GM12878 (cell line): Measurements from ENCODE around the gene TIGD1. TPM values are rescaled to one million over a fixed set of nuclear protein-coding genes. Genes with fewer than 3 reads are reported as not detected.

Experiments
- polyA plus RNA-seq, 11 experiments: library from polyadenylated mRNA; depleted of rRNA in 4 of 11; unstranded in 6 of 11; stranded (reverse) in 5 of 11; fragments of >200 nt; fragmentation: Nextera tagmentation in 4 of 11; fragmentation: Illumina TruSeq in 1 of 11; extraction: Ambion mirVana in 4 of 11; extraction: Trizol in 1 of 11; gene quantifications; 1 replicate in 1 of 11; 2 replicates in 10 of 11; pipeline versions ENCODE4 v1.2.1 to v1.2.3, GENCODE V29; 2011 to 2016; ENCODE audit warnings: inconsistent platforms in 2 of 11, missing spikeins in 2 of 11, low read depth in 1 of 11
- total RNA-seq, 4 experiments: library from RNA; depleted of rRNA in 3 of 4; stranded (reverse); fragments of >200 nt in 3 of 4; fragmentation: Illumina TruSeq in 1 of 4; extraction: Trizol in 1 of 4; gene quantifications; 2 replicates each; pipeline versions ENCODE4 v1.2.1 to v1.2.3, GENCODE V29; 2013 to 2021

The TIGD1 gene
- total and polyA plus RNA-seq, 10 of the 15 experiments (the other 5 are each of a cell fraction or from before 2014, with no cell fraction given), result 1.4 to 8.4 (median 5.6) TPM

Other genes with a start within 250 kb of the TIGD1 start
Only the 7 nearest of the 11 such genes appear.
- not detected in 2 replicates for gene ALPI, start 94.4 kb downstream of the TIGD1 start, total RNA-seq (2014; rRNA removed)
- gene ALPI, start 94.4 kb downstream of the TIGD1 start, total RNA-seq (2014; rRNA removed; fragmentation: Illumina TruSeq; extraction: Trizol), result not detected in 2 replicates
- not detected in 2 replicates for gene ALPI, start 94.4 kb downstream of the TIGD1 start, total RNA-seq (2021)
- not detected in 2 replicates for gene ALPI, start 94.4 kb downstream of the TIGD1 start, polyA plus RNA-seq (2011; rRNA removed)
- gene ALPI, start 94.4 kb downstream of the TIGD1 start, polyA plus RNA-seq (2014; fragmentation: Illumina TruSeq; extraction: Trizol), result not detected in 2 replicates
- not detected for gene ALPI, start 94.4 kb downstream of the TIGD1 start, polyA plus RNA-seq (2014; fragmentation: Nextera tagmentation; extraction: Ambion mirVana)
- not detected in 2 replicates for gene ALPI, start 94.4 kb downstream of the TIGD1 start, polyA plus RNA-seq (2014; rRNA removed)
- gene ALPI, start 94.4 kb downstream of the TIGD1 start, polyA plus RNA-seq (2016; fragmentation: Nextera tagmentation; extraction: Ambion mirVana), result not detected
- gene ECEL1, start 62.7 kb downstream of the TIGD1 start, total RNA-seq (2014; rRNA removed), result not detected in 2 replicates
- gene ECEL1, start 62.7 kb downstream of the TIGD1 start, total RNA-seq (2014; rRNA removed; fragmentation: Illumina TruSeq; extraction: Trizol), result not detected in 2 replicates
- gene ECEL1, start 62.7 kb downstream of the TIGD1 start, total RNA-seq (2021), result 0.08 TPM in 1 of 2 replicates, not detected in the other
- not detected in 2 replicates for gene ECEL1, start 62.7 kb downstream of the TIGD1 start, polyA plus RNA-seq (2011; rRNA removed)
- gene ECEL1, start 62.7 kb downstream of the TIGD1 start, polyA plus RNA-seq (2014; fragmentation: Illumina TruSeq; extraction: Trizol), result not detected in 2 replicates
- not detected for gene ECEL1, start 62.7 kb downstream of the TIGD1 start, polyA plus RNA-seq (2014; fragmentation: Nextera tagmentation; extraction: Ambion mirVana)
- not detected in 2 replicates for gene ECEL1, start 62.7 kb downstream of the TIGD1 start, polyA plus RNA-seq (2014; rRNA removed)
- not detected for gene ECEL1, start 62.7 kb downstream of the TIGD1 start, polyA plus RNA-seq (2016; fragmentation: Nextera tagmentation; extraction: Ambion mirVana)
- not detected in 2 replicates for gene PRSS56, start 30.2 kb downstream of the TIGD1 start, total RNA-seq (2014; rRNA removed)
- not detected in 2 replicates for gene PRSS56, start 30.2 kb downstream of the TIGD1 start, total RNA-seq (2014; rRNA removed; fragmentation: Illumina TruSeq; extraction: Trizol)
- not detected in 2 replicates for gene PRSS56, start 30.2 kb downstream of the TIGD1 start, total RNA-seq (2021)
- not detected in 2 replicates for gene PRSS56, start 30.2 kb downstream of the TIGD1 start, polyA plus RNA-seq (2011; rRNA removed)
- not detected in 2 replicates for gene PRSS56, start 30.2 kb downstream of the TIGD1 start, polyA plus RNA-seq (2014; fragmentation: Illumina TruSeq; extraction: Trizol)
- not detected for gene PRSS56, start 30.2 kb downstream of the TIGD1 start, polyA plus RNA-seq (2014; fragmentation: Nextera tagmentation; extraction: Ambion mirVana)
- not detected in 2 replicates for gene PRSS56, start 30.2 kb downstream of the TIGD1 start, polyA plus RNA-seq (2014; rRNA removed)
- not detected for gene PRSS56, start 30.2 kb downstream of the TIGD1 start, polyA plus RNA-seq (2016; fragmentation: Nextera tagmentation; extraction: Ambion mirVana)
- not detected in 2 replicates for gene CHRND, start 24.4 kb downstream of the TIGD1 start, total RNA-seq (2014; rRNA removed)
- not detected in 2 replicates for gene CHRND, start 24.4 kb downstream of the TIGD1 start, total RNA-seq (2014; rRNA removed; fragmentation: Illumina TruSeq; extraction: Trizol)
- not detected in 2 replicates for gene CHRND, start 24.4 kb downstream of the TIGD1 start, total RNA-seq (2021)
- not detected in 2 replicates for gene CHRND, start 24.4 kb downstream of the TIGD1 start, polyA plus RNA-seq (2011; rRNA removed)
- gene CHRND, start 24.4 kb downstream of the TIGD1 start, polyA plus RNA-seq (2014; fragmentation: Illumina TruSeq; extraction: Trizol), result not detected in 2 replicates
- gene CHRND, start 24.4 kb downstream of the TIGD1 start, polyA plus RNA-seq (2014; fragmentation: Nextera tagmentation; extraction: Ambion mirVana), result not detected
- gene CHRND, start 24.4 kb downstream of the TIGD1 start, polyA plus RNA-seq (2014; rRNA removed), result not detected in 2 replicates
- not detected for gene CHRND, start 24.4 kb downstream of the TIGD1 start, polyA plus RNA-seq (2016; fragmentation: Nextera tagmentation; extraction: Ambion mirVana)
- 0.05 TPM in 1 of 2 replicates, not detected in the other for gene CHRNG, start 10.9 kb downstream of the TIGD1 start, total RNA-seq (2014; rRNA removed)
- not detected in 2 replicates for gene CHRNG, start 10.9 kb downstream of the TIGD1 start, total RNA-seq (2014; rRNA removed; fragmentation: Illumina TruSeq; extraction: Trizol)
- not detected in 2 replicates for gene CHRNG, start 10.9 kb downstream of the TIGD1 start, total RNA-seq (2021)
- gene CHRNG, start 10.9 kb downstream of the TIGD1 start, polyA plus RNA-seq (2011; rRNA removed), result not detected in 2 replicates
- gene CHRNG, start 10.9 kb downstream of the TIGD1 start, polyA plus RNA-seq (2014; fragmentation: Illumina TruSeq; extraction: Trizol), result not detected in 2 replicates
- gene CHRNG, start 10.9 kb downstream of the TIGD1 start, polyA plus RNA-seq (2014; fragmentation: Nextera tagmentation; extraction: Ambion mirVana), result not detected
- gene CHRNG, start 10.9 kb downstream of the TIGD1 start, polyA plus RNA-seq (2014; rRNA removed), result not detected in 2 replicates
- gene CHRNG, start 10.9 kb downstream of the TIGD1 start, polyA plus RNA-seq (2016; fragmentation: Nextera tagmentation; extraction: Ambion mirVana), result under 1 TPM in 1 of 2 experiments, not detected in 1; 0.17 TPM
- 72.5 and 83.5 TPM in 2 replicates for gene EIF4E2, start 132 bp upstream of the TIGD1 start, total RNA-seq (2014; rRNA removed)
- 103 and 130 TPM in 2 replicates for gene EIF4E2, start 132 bp upstream of the TIGD1 start, total RNA-seq (2014; rRNA removed; fragmentation: Illumina TruSeq; extraction: Trizol)
- 73.2 and 73.3 TPM in 2 replicates for gene EIF4E2, start 132 bp upstream of the TIGD1 start, total RNA-seq (2021)
- 49.2 and 56.1 TPM in 2 replicates for gene EIF4E2, start 132 bp upstream of the TIGD1 start, polyA plus RNA-seq (2011; rRNA removed)
- 116 and 121 TPM in 2 replicates for gene EIF4E2, start 132 bp upstream of the TIGD1 start, polyA plus RNA-seq (2014; fragmentation: Illumina TruSeq; extraction: Trizol)
- 100 to 1,000 TPM; 100 to 158 TPM for gene EIF4E2, start 132 bp upstream of the TIGD1 start, polyA plus RNA-seq (2014; fragmentation: Nextera tagmentation; extraction: Ambion mirVana)
- 71.1 and 78.0 TPM in 2 replicates for gene EIF4E2, start 132 bp upstream of the TIGD1 start, polyA plus RNA-seq (2014; rRNA removed)
- gene EIF4E2, start 132 bp upstream of the TIGD1 start, polyA plus RNA-seq (2016; fragmentation: Nextera tagmentation; extraction: Ambion mirVana), result 100 to 1,000 TPM; 119 to 135 TPM
- gene EFHD1, start 83.0 kb upstream of the TIGD1 start, total RNA-seq (2014; rRNA removed), result not detected in 2 replicates
- gene EFHD1, start 83.0 kb upstream of the TIGD1 start, total RNA-seq (2014; rRNA removed; fragmentation: Illumina TruSeq; extraction: Trizol), result not detected in 2 replicates
- 0.19 TPM in 1 of 2 replicates, not detected in the other for gene EFHD1, start 83.0 kb upstream of the TIGD1 start, total RNA-seq (2021)
- gene EFHD1, start 83.0 kb upstream of the TIGD1 start, polyA plus RNA-seq (2011; rRNA removed), result not detected in 2 replicates
- gene EFHD1, start 83.0 kb upstream of the TIGD1 start, polyA plus RNA-seq (2014; fragmentation: Illumina TruSeq; extraction: Trizol), result 0.07 TPM in 1 of 2 replicates, not detected in the other
- gene EFHD1, start 83.0 kb upstream of the TIGD1 start, polyA plus RNA-seq (2014; fragmentation: Nextera tagmentation; extraction: Ambion mirVana), result not detected
- not detected in 2 replicates for gene EFHD1, start 83.0 kb upstream of the TIGD1 start, polyA plus RNA-seq (2014; rRNA removed)
- not detected for gene EFHD1, start 83.0 kb upstream of the TIGD1 start, polyA plus RNA-seq (2016; fragmentation: Nextera tagmentation; extraction: Ambion mirVana)